Upper lobe of left lung (tissue), 6 donors: Measurements from ENCODE around the gene TAS1R3. TPM values are rescaled to one million over a fixed set of nuclear protein-coding genes. Genes with fewer than 3 reads are reported as not detected.
A peak's percentile ranks its signal among the peaks of the same experiment; 100 is the strongest.

Experiments used
- ATAC-seq, 2 donors: fragments of 200-7000 bp; cut with Tn5 transposase; one replicate each; pipeline ENCODE4 v1.9.1; 2022; ENCODE audit warnings: mild to moderate bottlenecking in 2 of 2, moderate library complexity in 2 of 2; ENCODE audit not compliant: low FRiP score in 2 of 2
- DNase-seq, 2 donors: peaks; one replicate each; pipeline ENCODE4 v3.0.0-alpha.2; 2019 to 2020
- H3K27ac ChIP-seq, 4 donors: fragments of 200-600 bp; sonication (generic); one replicate each; pipeline ENCODE4 v1.5.1; 2016 to 2019
- H3K27me3 ChIP-seq, 4 donors: fragments of 200-600 bp; sonication (generic); one replicate each; pipeline ENCODE4 v1.5.1; 2017 to 2019
- H3K36me3 ChIP-seq, 4 donors: fragments of 200-600 bp; sonication (generic); one replicate each; pipeline ENCODE4 v1.5.1; 2016 to 2019
- H3K4me1 ChIP-seq, 4 donors: fragments of 200-600 bp; sonication (generic); one replicate each; pipeline ENCODE4 v1.5.1; 2018 to 2019
- H3K4me3 ChIP-seq, 4 donors: fragments of 200-600 bp; sonication (generic); one replicate each; pipeline ENCODE4 v1.5.1; 2017 to 2019; ENCODE audit warnings: mild to moderate bottlenecking in 2 of 4, moderate library complexity in 1 of 4
- H3K9me3 ChIP-seq, 4 donors: fragments of 200-600 bp; sonication (generic); one replicate each; pipeline ENCODE4 v1.5.1; 2018 to 2019
- CTCF ChIP-seq, 6 experiments: fragments of 450-650 bp in 4 of 6; fragments of 200-600 bp in 2 of 6; sonication (generic) in 2 of 6; IDR thresholded peaks; one replicate each; pipeline ENCODE4 v1.5.1; 2016 to 2019; ENCODE audit warnings: antibody characterized with exemption in 6 of 6
- EP300 ChIP-seq, 4 donors: sonication (generic); formaldehyde crosslinking; IDR thresholded peaks; one replicate each; pipeline ENCODE4 v1.5.1; 2017; ENCODE audit warnings: antibody characterized with exemption in 4 of 4, control low read depth in 2 of 4
- POLR2A ChIP-seq, 4 donors: fragments of 450-650 bp; IDR thresholded peaks; one replicate each; pipeline ENCODE4 v1.5.1; 2016 to 2017; ENCODE audit warnings: antibody characterized with exemption in 4 of 4, mild to moderate bottlenecking in 2 of 4
- POLR2AphosphoS5 ChIP-seq, 2 donors: sonication (generic); formaldehyde crosslinking; IDR thresholded peaks; one replicate each; pipeline ENCODE4 v1.5.1; 2017; ENCODE audit warnings: antibody characterized with exemption in 2 of 2
- WGBS, 2 donors: methylation state at CpG; one replicate each; pipeline ENCODE4 v1.1.5; 2017 to 2018; 5-methylcytosine and 5-hydroxymethylcytosine counted together
- total RNA-seq, 6 donors: library from RNA; depleted of rRNA in 4 of 6; stranded (reverse); fragments of >200 nt in 4 of 6; gene quantifications; one replicate each; pipeline versions ENCODE4 v1.1.0 to v1.2.1, GENCODE V29; 2016 to 2021
- donor health status: DM: no; HTN: no; CAD: no; lungs with moderate emphysema.
- donor health status: DM: no; HTN: yes; CAD: no; lungs with severe emphysema.

The TAS1R3 gene
- total RNA-seq, 6 donors from 2014 or later = 0.22 to 1.0 (median 0.79) TPM

- Histone ChIP-seq H3K4me1 (peaks cover 40 to 58% (median 49%) of the 10 kb centered on the region in 4 donors), H3K27me3 (no peaks in the 10 kb centered on the region), H3K36me3 (peaks cover 3 to 11% (median 10%) of the 10 kb centered on the region in 4 donors), H3K27ac (peak overlapping the region in 3 of 4 donors; percentile 67 to 80 (median 79)), H3K4me3 (peak overlapping the region in 3 of 4 donors; percentile 70 to 94 (median 77)), H3K9me3 (no peaks in the 10 kb centered on the region)
- ATAC-seq = no peak
- TF ChIP-seq CTCF (IDR thresholded peaks at IDR 0.05) = no peak
- no peak for TF ChIP-seq EP300 (IDR thresholded peaks at IDR 0.05)
- TF ChIP-seq POLR2AphosphoS5 (IDR thresholded peaks at IDR 0.05) = no peak
- no peak for TF ChIP-seq POLR2A (IDR thresholded peaks at IDR 0.05)
- 42 to 47% methylated on average over 7 to 11 of the region's 11 CpGs for WGBS, 2 donors
- DNase-seq = peak in 1 of 2 donors; percentile 48
These were observed 24.9 kb upstream of the TAS1R3 start for GRCh38 chr1:1306070-1306660.

GRCh38 chr1:1306661-1307260 lies 24.3 kb upstream of the TAS1R3 start:
- Histone ChIP-seq H3K4me3 (peak overlapping the region; percentile 70 to 94 (median 80)), H3K27ac (peak overlapping the region in 3 of 4 donors; percentile 90 to 95 (median 94)), H3K4me1 (peaks cover 40 to 58% (median 49%) of the 10 kb centered on the region in 4 donors), H3K27me3 (no peaks in the 10 kb centered on the region), H3K36me3 (peaks cover 8 to 17% (median 16%) of the 10 kb centered on the region in 4 donors), H3K9me3 (no peaks in the 10 kb centered on the region)
- ATAC-seq = no peak
- WGBS, 2 donors = 41 to 51% methylated on average over 27 of the region's 27 CpGs
- peak in 1 of 2 donors; percentile 62 for DNase-seq
- no peak for TF ChIP-seq CTCF (IDR thresholded peaks at IDR 0.05)

GRCh38 chr1:1307261-1307922 lies 23.7 kb upstream of the TAS1R3 start:
- H3K27ac ChIP-seq = peak overlapping the region; percentile 87 to 95 (median 92)
- H3K36me3 ChIP-seq = peaks cover 9 to 24% (median 22%) of the 10 kb centered on the region in 4 donors
- TF ChIP-seq EP300 (IDR thresholded peaks at IDR 0.05) = no peak
- TF ChIP-seq POLR2AphosphoS5 (IDR thresholded peaks at IDR 0.05) = no peak
- TF ChIP-seq POLR2A (IDR thresholded peaks at IDR 0.05) = no peak
- no peak for TF ChIP-seq CTCF (IDR thresholded peaks at IDR 0.05)
- no peaks in the 10 kb centered on the region for H3K27me3 ChIP-seq
- peak; percentile 47 to 94 for DNase-seq
- H3K4me3 ChIP-seq = peak overlapping the region; percentile 70 to 94 (median 80)
- no peak for ATAC-seq
- H3K4me1 ChIP-seq = peaks cover 40 to 58% (median 49%) of the 10 kb centered on the region in 4 donors
- H3K9me3 ChIP-seq = no peaks in the 10 kb centered on the region
- WGBS, 2 donors = 2 to 3% methylated on average over 14 of the region's 83 CpGs

- H3K4me1 ChIP-seq = peaks cover 40 to 58% (median 49%) of the 10 kb centered on the region in 4 donors
- WGBS, 2 donors = 0 to 1% methylated on average over 45 to 57 of the region's 131 CpGs
- ATAC-seq = peak; percentile 86 to 88
- H3K27me3 ChIP-seq = no peaks in the 10 kb centered on the region
- H3K4me3 ChIP-seq = peak within 1 kb of the TSS; percentile 70 to 98 (median 86)
- peak; percentile 85 to 98 for DNase-seq
- peaks cover 14 to 31% (median 29%) of the 10 kb centered on the region in 4 donors for H3K36me3 ChIP-seq
- TF ChIP-seq POLR2A (IDR thresholded peaks at IDR 0.05) (peak in 1 of 4 donors; percentile 36), CTCF (IDR thresholded peaks at IDR 0.05) (peak in 4 of 6 experiments; percentile 36 to 57 (median 50)), POLR2AphosphoS5 (IDR thresholded peaks at IDR 0.05) (peak; percentile 40 to 56), EP300 (IDR thresholded peaks at IDR 0.05) (peak in 1 of 4 donors; percentile 28)
- H3K27ac ChIP-seq = peak within 1 kb of the TSS; percentile 87 to 95 (median 92)
- H3K9me3 ChIP-seq = no peaks in the 10 kb centered on the region
These were observed 22.9 kb upstream of the TAS1R3 start, which contains the start of the genes ACAP3 and PUSL1 for GRCh38 chr1:1307923-1308755. ACAP3 (minus strand) TSS chr1:1307930; CDS start chr1:1307815, 115 bp downstream. PUSL1 (plus strand) TSS chr1:1308597; CDS start chr1:1308644, 47 bp downstream.
